ENCODE results near the gene IER2.

Gene IER2

GRCh38 chr19:13150187-13150930 lies at the start of gene IER2, which contains the start of gene STX10:
IER2 (plus strand) TSS chr19:13150411; CDS start chr19:13153187, 2,776 bp downstream.
STX10 (minus strand) TSS chr19:13150375; CDS start chr19:13150173, 202 bp downstream.
- peak; percentile 89 for DNase-seq

GRCh38 chr19:13100841-13101589 lies 49.2 kb upstream of the IER2 start:
- DNase-seq: no peak

GRCh38 chr19:13101590-13102415 lies 48.4 kb upstream of the IER2 start:
- no peak for DNase-seq

- DNase-seq: no peak
Observed at GRCh38 chr19:13102416-13102665, 47.9 kb upstream of the IER2 start.

GRCh38 chr19:13102666-13103580 lies 47.3 kb upstream of the IER2 start, which contains the start of gene LYL1:
LYL1 (minus strand) TSS chr19:13102858; CDS start chr19:13101171, 1,687 bp downstream.
- DNase-seq: peak; percentile 58

GRCh38 chr19:13103581-13104359 lies 46.4 kb upstream of the IER2 start:
- DNase-seq: no peak

GRCh38 chr19:13104360-13104847 lies 45.8 kb upstream of the IER2 start:
- DNase-seq: peak; percentile 77

GRCh38 chr19:13104848-13105711 lies 45.1 kb upstream of the IER2 start:
- DNase-seq: no peak

- no peak for DNase-seq
Observed at GRCh38 chr19:13109361-13110098, 40.7 kb upstream of the IER2 start.

DNA sequence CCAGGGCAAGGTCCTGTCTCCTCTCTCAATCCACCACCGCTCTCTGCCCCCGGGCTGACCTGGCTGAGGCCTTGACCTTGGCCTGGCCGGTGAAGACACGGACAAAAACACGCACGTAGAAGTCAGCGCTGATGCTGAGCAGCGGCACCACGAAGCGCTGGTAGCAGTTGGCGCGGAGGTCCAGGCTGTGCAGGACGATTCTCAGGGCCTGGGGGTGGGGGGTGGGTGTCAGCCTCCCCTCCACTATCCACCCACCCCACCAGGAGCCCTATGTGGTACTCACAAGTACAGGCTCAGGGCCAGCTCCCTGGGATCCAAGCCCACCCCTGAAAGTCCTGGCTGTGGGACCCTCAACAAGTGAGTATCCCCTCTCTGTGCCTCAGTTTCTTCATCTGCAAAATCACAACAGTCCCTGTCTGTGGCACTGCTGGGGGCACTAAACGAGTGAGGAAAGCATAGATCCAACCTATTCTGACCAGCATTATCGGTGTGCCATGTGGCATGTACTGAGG lies 40.1 kb upstream of the IER2 start:
- DNase-seq: no peak

GRCh38 chr19:13112555-13112954 lies 37.7 kb upstream of the IER2 start:
- DNase-seq: no peak

- no peak for DNase-seq
Observed at GRCh38 chr19:13115936-13116281, 34.3 kb upstream of the IER2 start.

- DNase-seq: peak; percentile 86
Observed at GRCh38 chr19:13116282-13117175, 33.7 kb upstream of the IER2 start, which contains the start of gene TRMT1. TRMT1 (minus strand) TSS chr19:13116740; CDS start chr19:13116399, 341 bp downstream.

- no peak for DNase-seq
Observed at GRCh38 chr19:13117176-13117771, 32.9 kb upstream of the IER2 start.

GRCh38 chr19:13117772-13118423 lies 32.3 kb upstream of the IER2 start, which contains the start of gene NACC1:
NACC1 (plus strand) TSS chr19:13118264; CDS start chr19:13135208, 16,944 bp downstream.
- peak; percentile 92 for DNase-seq

DNA sequence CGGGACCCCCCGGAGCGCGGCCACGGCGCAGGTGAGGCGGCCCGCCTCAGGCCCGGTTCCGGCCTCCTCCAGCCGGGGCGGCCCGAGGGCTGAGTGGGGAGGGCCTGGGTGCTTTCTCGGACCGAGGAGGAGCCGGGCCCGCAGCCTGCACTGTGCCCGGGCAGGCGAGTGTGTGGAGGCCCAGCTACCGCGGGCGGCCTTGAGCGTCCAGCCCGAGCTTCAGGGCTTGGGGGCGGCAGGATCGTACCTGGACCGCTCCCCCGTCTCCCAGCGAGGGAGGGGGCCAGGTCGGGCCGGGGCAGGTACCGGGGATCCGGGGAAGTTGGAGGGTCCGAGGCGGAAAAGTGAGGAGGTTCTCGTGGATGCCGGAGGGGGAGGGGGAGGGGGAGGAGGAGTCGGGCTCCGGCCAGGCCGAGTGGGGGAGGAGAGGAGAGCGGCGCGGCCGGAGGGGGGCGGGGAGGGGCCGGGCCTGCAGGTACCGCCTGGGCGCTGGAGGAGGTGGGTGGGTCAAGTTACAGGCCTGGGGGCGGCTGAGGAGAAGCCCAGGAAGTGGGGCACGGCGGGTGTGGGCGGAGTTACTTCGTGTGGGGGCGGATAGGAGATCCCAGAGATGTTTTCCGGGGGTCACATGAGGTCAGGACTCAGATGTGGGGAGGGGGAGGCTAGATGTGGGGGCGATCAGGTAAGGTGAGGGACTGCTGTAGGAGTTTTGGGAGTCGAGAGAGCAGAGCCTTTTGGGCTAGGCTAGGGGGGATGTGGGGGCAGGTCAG lies 31.6 kb upstream of the IER2 start:
- DNase-seq: no peak

All from activated CD4-positive, CD25-positive, alpha-beta regulatory T cell treated with anti-CD3 and anti-CD28 coated beads, Interleukin-2, amount 50 U/mL, for 72 hours (primary cell).